WTC11 (cell line): ENCODE measurements around the gene SLC9A3. TPM values are rescaled to one million over a fixed set of nuclear protein-coding genes. Genes with fewer than 3 reads are reported as not detected.

ENCODE experiments used
- ATAC-seq: fragments of 200-7000 bp; cut with Tn5 transposase; 2 replicates; pipeline ENCODE4 v1.10.0; 2021; ENCODE audit warnings: mild to moderate bottlenecking, moderate library complexity
- CTCF ChIA-PET: fragments of 300-600 bp; sonication (Branson Sonifier 250); formaldehyde crosslinking; loops from one replicate; lab custom pipeline; 2021; ENCODE audit warnings: antibody characterized with exemption; lab: Charles Lee
- POLR2A ChIA-PET: fragments of 350-600 bp; sonication (Branson Sonifier 250); formaldehyde crosslinking; loops from one replicate; lab custom pipeline; 2021; ENCODE audit warnings: antibody characterized with exemption; lab: Charles Lee
- DNase-seq: peaks from one replicate; pipeline ENCODE4 v3.0.0; 2021; ENCODE audit warnings: low spot score
- H3K27ac Mint-ChIP-seq: 2 replicates; pipeline ENCODE4 v1.8.0; 2021; ENCODE audit warnings: mixed read lengths
- H3K27me3 Mint-ChIP-seq: 2 replicates; pipeline ENCODE4 v1.8.0; 2021; ENCODE audit warnings: low read depth, mild to moderate bottlenecking, moderate library complexity, mixed read lengths
- H3K36me3 Mint-ChIP-seq: 2 replicates; pipeline ENCODE4 v1.8.0; 2021; ENCODE audit warnings: mixed read lengths
- H3K4me1 Mint-ChIP-seq: 2 replicates; pipeline ENCODE4 v1.8.0; 2022; ENCODE audit warnings: mixed read lengths
- H3K4me3 Mint-ChIP-seq: 2 replicates; pipeline ENCODE4 v1.8.0; 2021; ENCODE audit warnings: mild to moderate bottlenecking, moderate library complexity, mixed read lengths
- H3K9me3 Mint-ChIP-seq: 2 replicates; pipeline ENCODE4 v1.8.0; 2021; ENCODE audit warnings: mixed read lengths
- CREM ChIP-seq: sonication (generic); formaldehyde crosslinking; IDR thresholded peaks from 2 replicates; pipeline ENCODE4 v1.8.1; 2022; ENCODE audit warnings: mild to moderate bottlenecking, missing genetic modification reagents, moderate library complexity
- EMX1 ChIP-seq: fragments of 250-450 bp; sonication (Bioruptor Pico); IDR thresholded peaks from 2 replicates; pipeline ENCODE4 v1.8.0; 2021; ENCODE audit warnings: mild to moderate bottlenecking
- FOXJ3 ChIP-seq: sonication (generic); formaldehyde crosslinking; IDR thresholded peaks from 2 replicates; pipeline ENCODE4 v1.9.0; 2021; ENCODE audit warnings: missing genetic modification reagents, mild to moderate bottlenecking, borderline replicate concordance
- NR1H2 ChIP-seq: sonication (generic); formaldehyde crosslinking; IDR thresholded peaks from 2 replicates; pipeline ENCODE4 v1.9.0; 2021; ENCODE audit warnings: mild to moderate bottlenecking, moderate library complexity, missing genetic modification reagents
- NR2C2 ChIP-seq: sonication (generic); formaldehyde crosslinking; IDR thresholded peaks from 2 replicates; pipeline ENCODE4 v1.8.0; 2022; ENCODE audit warnings: mild to moderate bottlenecking, missing genetic modification reagents
- RORB ChIP-seq: fragments of 250-450 bp; sonication (Bioruptor Pico); IDR thresholded peaks from 2 replicates; pipeline ENCODE4 v1.9.0; 2021; ENCODE audit warnings: mild to moderate bottlenecking
- ZNF263 ChIP-seq: sonication (generic); formaldehyde crosslinking; IDR thresholded peaks from 2 replicates; pipeline ENCODE4 v1.8.1; 2022; ENCODE audit warnings: low read depth, mild to moderate bottlenecking, moderate library complexity, missing genetic modification reagents
- ZNF423 ChIP-seq: fragments of 250-450 bp; sonication (Bioruptor Pico); IDR thresholded peaks from 2 replicates; pipeline ENCODE4 v2.1.2; 2022; ENCODE audit warnings: mild to moderate bottlenecking, moderate library complexity
- total RNA-seq: library from RNA; stranded (reverse); gene quantifications from 3 replicates; pipeline ENCODE4 v1.2.3, GENCODE V29; 2021
- TF ChIP-seq, protein P1 (sequence below): sonication (generic); formaldehyde crosslinking; IDR thresholded peaks from 2 replicates; pipeline ENCODE4 v1.8.1; 2022; ENCODE audit warnings: missing genetic modification reagents, borderline replicate concordance
- TF ChIP-seq, protein P2 (sequence below): sonication (generic); formaldehyde crosslinking; IDR thresholded peaks from 2 replicates; pipeline ENCODE4 v1.8.1; 2022; ENCODE audit warnings: low read depth, missing genetic modification reagents, borderline replicate concordance
- TF ChIP-seq, protein P3 (sequence below): sonication (generic); formaldehyde crosslinking; IDR thresholded peaks from 2 replicates; pipeline ENCODE4 v1.8.0; 2022; ENCODE audit warnings: missing genetic modification reagents
- TF ChIP-seq, protein P4 (sequence below): sonication (generic); formaldehyde crosslinking; IDR thresholded peaks from 2 replicates; pipeline ENCODE4 v1.8.1; 2023; ENCODE audit warnings: mild to moderate bottlenecking, missing genetic modification reagents
- TF ChIP-seq, protein P5 (sequence below): fragments of 200-600 bp; IDR thresholded peaks from 2 replicates; pipeline ENCODE4 v1.8.0; 2022; ENCODE audit warnings: antibody characterized with exemption

Gene SLC9A3
- total RNA-seq, 1 experiment from 2014 or later = 1.6 TPM

DNA sequence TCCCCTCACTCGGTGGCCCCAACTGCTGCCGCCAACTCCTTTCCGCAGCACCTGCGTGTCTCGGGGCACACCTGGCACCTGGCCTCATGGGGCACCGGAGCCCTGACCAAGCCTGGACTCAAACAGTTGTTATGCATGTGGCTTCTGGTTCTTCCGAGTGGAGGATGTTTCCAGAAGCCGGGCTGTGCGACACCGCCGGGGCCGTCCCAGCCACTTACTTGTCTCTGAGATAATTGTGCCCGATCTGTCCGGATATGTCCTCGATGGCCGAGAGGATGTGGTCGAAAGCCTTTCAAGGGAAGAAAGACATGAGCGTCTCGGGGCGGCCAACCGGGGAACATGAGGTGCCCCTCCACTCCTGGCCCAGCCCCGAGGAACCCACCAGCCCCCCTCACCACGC, 42.9 kb downstream of the SLC9A3 start:
- POLR2A ChIA-PET = no interaction called here

More for the DNA sequence above, 42.9 kb downstream of the SLC9A3 start:
- Mint-ChIP-seq H3K36me3 (no peaks in the 10 kb centered on the region), H3K27ac (no peak overlapping the region), H3K4me1 (no peaks in the 10 kb centered on the region), H3K27me3 (peaks cover 20% of the 10 kb centered on the region), H3K9me3 (no peaks in the 10 kb centered on the region), H3K4me3 (no peak overlapping the region)
- DNase-seq (no peak), ATAC-seq (no peak)
- TF ChIP-seq RORB (no peak), FOXJ3 (CRISPR knock-in tag) (no peak), ZNF263 (CRISPR knock-in tag) (no peak), ZNF423 (no peak), NR1H2 (CRISPR knock-in tag) (no peak), NR2C2 (no peak), EMX1 (CRISPR knock-in tag) (no peak), CREM (CRISPR knock-in tag) (no peak)
- TF ChIP-seq, protein P1, sequence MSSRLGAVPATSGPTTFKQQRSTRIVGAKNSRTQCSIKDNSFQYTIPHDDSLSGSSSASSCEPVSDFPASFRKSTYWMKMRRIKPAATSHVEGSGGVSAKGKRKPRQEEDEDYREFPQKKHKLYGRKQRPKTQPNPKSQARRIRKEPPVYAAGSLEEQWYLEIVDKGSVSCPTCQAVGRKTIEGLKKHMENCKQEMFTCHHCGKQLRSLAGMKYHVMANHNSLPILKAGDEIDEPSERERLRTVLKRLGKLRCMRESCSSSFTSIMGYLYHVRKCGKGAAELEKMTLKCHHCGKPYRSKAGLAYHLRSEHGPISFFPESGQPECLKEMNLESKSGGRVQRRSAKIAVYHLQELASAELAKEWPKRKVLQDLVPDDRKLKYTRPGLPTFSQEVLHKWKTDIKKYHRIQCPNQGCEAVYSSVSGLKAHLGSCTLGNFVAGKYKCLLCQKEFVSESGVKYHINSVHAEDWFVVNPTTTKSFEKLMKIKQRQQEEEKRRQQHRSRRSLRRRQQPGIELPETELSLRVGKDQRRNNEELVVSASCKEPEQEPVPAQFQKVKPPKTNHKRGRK (CRISPR knock-in tag) = no peak
- TF ChIP-seq, protein P2, sequence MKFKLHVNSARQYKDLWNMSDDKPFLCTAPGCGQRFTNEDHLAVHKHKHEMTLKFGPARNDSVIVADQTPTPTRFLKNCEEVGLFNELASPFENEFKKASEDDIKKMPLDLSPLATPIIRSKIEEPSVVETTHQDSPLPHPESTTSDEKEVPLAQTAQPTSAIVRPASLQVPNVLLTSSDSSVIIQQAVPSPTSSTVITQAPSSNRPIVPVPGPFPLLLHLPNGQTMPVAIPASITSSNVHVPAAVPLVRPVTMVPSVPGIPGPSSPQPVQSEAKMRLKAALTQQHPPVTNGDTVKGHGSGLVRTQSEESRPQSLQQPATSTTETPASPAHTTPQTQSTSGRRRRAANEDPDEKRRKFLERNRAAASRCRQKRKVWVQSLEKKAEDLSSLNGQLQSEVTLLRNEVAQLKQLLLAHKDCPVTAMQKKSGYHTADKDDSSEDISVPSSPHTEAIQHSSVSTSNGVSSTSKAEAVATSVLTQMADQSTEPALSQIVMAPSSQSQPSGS (CRISPR knock-in tag) = no peak
- TF ChIP-seq, protein P3, sequence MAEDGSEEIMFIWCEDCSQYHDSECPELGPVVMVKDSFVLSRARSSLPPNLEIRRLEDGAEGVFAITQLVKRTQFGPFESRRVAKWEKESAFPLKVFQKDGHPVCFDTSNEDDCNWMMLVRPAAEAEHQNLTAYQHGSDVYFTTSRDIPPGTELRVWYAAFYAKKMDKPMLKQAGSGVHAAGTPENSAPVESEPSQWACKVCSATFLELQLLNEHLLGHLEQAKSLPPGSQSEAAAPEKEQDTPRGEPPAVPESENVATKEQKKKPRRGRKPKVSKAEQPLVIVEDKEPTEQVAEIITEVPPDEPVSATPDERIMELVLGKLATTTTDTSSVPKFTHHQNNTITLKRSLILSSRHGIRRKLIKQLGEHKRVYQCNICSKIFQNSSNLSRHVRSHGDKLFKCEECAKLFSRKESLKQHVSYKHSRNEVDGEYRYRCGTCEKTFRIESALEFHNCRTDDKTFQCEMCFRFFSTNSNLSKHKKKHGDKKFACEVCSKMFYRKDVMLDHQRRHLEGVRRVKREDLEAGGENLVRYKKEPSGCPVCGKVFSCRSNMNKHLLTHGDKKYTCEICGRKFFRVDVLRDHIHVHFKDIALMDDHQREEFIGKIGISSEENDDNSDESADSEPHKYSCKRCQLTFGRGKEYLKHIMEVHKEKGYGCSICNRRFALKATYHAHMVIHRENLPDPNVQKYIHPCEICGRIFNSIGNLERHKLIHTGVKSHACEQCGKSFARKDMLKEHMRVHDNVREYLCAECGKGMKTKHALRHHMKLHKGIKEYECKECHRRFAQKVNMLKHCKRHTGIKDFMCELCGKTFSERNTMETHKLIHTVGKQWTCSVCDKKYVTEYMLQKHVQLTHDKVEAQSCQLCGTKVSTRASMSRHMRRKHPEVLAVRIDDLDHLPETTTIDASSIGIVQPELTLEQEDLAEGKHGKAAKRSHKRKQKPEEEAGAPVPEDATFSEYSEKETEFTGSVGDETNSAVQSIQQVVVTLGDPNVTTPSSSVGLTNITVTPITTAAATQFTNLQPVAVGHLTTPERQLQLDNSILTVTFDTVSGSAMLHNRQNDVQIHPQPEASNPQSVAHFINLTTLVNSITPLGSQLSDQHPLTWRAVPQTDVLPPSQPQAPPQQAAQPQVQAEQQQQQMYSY (CRISPR knock-in tag) = no peak
- TF ChIP-seq, protein P4, sequence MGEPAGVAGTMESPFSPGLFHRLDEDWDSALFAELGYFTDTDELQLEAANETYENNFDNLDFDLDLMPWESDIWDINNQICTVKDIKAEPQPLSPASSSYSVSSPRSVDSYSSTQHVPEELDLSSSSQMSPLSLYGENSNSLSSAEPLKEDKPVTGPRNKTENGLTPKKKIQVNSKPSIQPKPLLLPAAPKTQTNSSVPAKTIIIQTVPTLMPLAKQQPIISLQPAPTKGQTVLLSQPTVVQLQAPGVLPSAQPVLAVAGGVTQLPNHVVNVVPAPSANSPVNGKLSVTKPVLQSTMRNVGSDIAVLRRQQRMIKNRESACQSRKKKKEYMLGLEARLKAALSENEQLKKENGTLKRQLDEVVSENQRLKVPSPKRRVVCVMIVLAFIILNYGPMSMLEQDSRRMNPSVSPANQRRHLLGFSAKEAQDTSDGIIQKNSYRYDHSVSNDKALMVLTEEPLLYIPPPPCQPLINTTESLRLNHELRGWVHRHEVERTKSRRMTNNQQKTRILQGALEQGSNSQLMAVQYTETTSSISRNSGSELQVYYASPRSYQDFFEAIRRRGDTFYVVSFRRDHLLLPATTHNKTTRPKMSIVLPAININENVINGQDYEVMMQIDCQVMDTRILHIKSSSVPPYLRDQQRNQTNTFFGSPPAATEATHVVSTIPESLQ (CRISPR knock-in tag) = no peak
- TF ChIP-seq, protein P5, sequence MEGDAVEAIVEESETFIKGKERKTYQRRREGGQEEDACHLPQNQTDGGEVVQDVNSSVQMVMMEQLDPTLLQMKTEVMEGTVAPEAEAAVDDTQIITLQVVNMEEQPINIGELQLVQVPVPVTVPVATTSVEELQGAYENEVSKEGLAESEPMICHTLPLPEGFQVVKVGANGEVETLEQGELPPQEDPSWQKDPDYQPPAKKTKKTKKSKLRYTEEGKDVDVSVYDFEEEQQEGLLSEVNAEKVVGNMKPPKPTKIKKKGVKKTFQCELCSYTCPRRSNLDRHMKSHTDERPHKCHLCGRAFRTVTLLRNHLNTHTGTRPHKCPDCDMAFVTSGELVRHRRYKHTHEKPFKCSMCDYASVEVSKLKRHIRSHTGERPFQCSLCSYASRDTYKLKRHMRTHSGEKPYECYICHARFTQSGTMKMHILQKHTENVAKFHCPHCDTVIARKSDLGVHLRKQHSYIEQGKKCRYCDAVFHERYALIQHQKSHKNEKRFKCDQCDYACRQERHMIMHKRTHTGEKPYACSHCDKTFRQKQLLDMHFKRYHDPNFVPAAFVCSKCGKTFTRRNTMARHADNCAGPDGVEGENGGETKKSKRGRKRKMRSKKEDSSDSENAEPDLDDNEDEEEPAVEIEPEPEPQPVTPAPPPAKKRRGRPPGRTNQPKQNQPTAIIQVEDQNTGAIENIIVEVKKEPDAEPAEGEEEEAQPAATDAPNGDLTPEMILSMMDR = no peak
- CTCF ChIA-PET = interaction anchor here (1.0 kb wide), 1 partner anchor 130 kb away, joined by 3 read pairs; no protein-coding TSS in a partner anchor
